K562 (cell line): ENCODE data around the gene MARCHF9. TPM values are rescaled to one million over a fixed set of nuclear protein-coding genes. Genes with fewer than 3 reads are reported as not detected.

ENCODE experiments used
- ADNP ChIP-seq: fragments of 200-800 bp; sonication (Bioruptor generic); IDR thresholded peaks from 2 replicates; pipeline ENCODE4 v1.6.1; 2016; ENCODE audit warnings: missing genetic modification characterization, missing compliant biosample characterization
- BACH1 ChIP-seq: fragments of 200-800 bp; sonication (Bioruptor generic); IDR thresholded peaks from 2 replicates; pipeline ENCODE4 v1.6.1; 2016; ENCODE audit warnings: missing genetic modification characterization, missing compliant biosample characterization
- BRF1 ChIP-seq: IDR thresholded peaks from 3 replicates; pipeline ENCODE4 v1.6.1; 2011; ENCODE audit warnings: borderline replicate concordance, mild to moderate bottlenecking; ENCODE audit not compliant: insufficient read length; ENCODE audit errors: extremely low read depth
- C11orf30 ChIP-seq: fragments of 450-650 bp; IDR thresholded peaks from 2 replicates; pipeline ENCODE4 v1.6.1; 2016; ENCODE audit warnings: low read depth, mild to moderate bottlenecking
- FOXP4 ChIP-seq: sonication (generic); formaldehyde crosslinking; IDR thresholded peaks from 2 replicates; pipeline ENCODE4 v1.8.0; 2022; ENCODE audit warnings: mild to moderate bottlenecking, missing genetic modification reagents, borderline replicate concordance
- GABPB2 ChIP-seq: fragments of 250-450 bp; sonication (Bioruptor Pico); conservative IDR thresholded peaks from 2 replicates; pipeline ENCODE4 v1.5.1; 2021; ENCODE audit warnings: mild to moderate bottlenecking
- HDAC3 ChIP-seq: fragments of 450-650 bp; IDR thresholded peaks from 2 replicates; pipeline ENCODE4 v1.6.1; 2018; ENCODE audit warnings: borderline replicate concordance, mild to moderate bottlenecking, moderate library complexity; ENCODE audit not compliant: partially characterized antibody
- KLF6 ChIP-seq: fragments of 250-450 bp; sonication (Bioruptor Pico); IDR thresholded peaks from 2 replicates; pipeline ENCODE4 v1.4.0; 2020; ENCODE audit warnings: mild to moderate bottlenecking, moderate library complexity, borderline replicate concordance
- MCM7 ChIP-seq, 2 experiments: fragments of 450-650 bp; IDR thresholded peaks; 2 replicates each; pipeline ENCODE4 v1.6.1; 2016 to 2018
- PRDM10 ChIP-seq: fragments of 450-650 bp; IDR thresholded peaks from 2 replicates; pipeline ENCODE4 v1.6.1; 2018; ENCODE audit not compliant: partially characterized antibody
- SAP30 ChIP-seq: fragments of 200-600 bp; sonication (generic); IDR thresholded peaks from 2 replicates; pipeline ENCODE4 v1.6.1; 2012; ENCODE audit warnings: borderline replicate concordance, low read depth, mild to moderate bottlenecking, moderate library complexity, low read length, control low read depth, inconsistent platforms; ENCODE audit not compliant: insufficient read depth, poor library complexity, severe bottlenecking
- TCF3 ChIP-seq: sonication (generic); formaldehyde crosslinking; IDR thresholded peaks from 2 replicates; pipeline ENCODE4 v1.4.0; 2020; ENCODE audit warnings: mild to moderate bottlenecking, missing genetic modification reagents
- YBX1 ChIP-seq: fragments of 450-650 bp; IDR thresholded peaks from 2 replicates; pipeline ENCODE4 v1.7.1; 2016; ENCODE audit warnings: mild to moderate bottlenecking
- ZNF121 ChIP-seq: sonication (generic); formaldehyde crosslinking; conservative IDR thresholded peaks from 2 replicates; pipeline ENCODE4 v1.8.0; 2022; ENCODE audit warnings: missing genetic modification reagents
- ZNF436 ChIP-seq: fragments of 250-450, 450-650 bp; sonication (Bioruptor Pico); formaldehyde crosslinking; IDR thresholded peaks from 2 replicates; pipeline ENCODE4 v1.7.0; 2020; ENCODE audit warnings: mild to moderate bottlenecking
- polyA plus RNA-seq, 8 experiments: library from polyadenylated mRNA; depleted of rRNA in 4 of 8; stranded (reverse) in 5 of 8; unstranded in 3 of 8; fragments of >200 nt; fragmentation: Nextera tagmentation in 2 of 8; fragmentation: Illumina TruSeq in 1 of 8; extraction: Ambion mirVana in 2 of 8; extraction: Trizol in 1 of 8; gene quantifications; 2 replicates each; pipeline versions ENCODE4 v1.2.1 to v1.2.3, GENCODE V29; 2011 to 2014; ENCODE audit warnings: inconsistent platforms in 1 of 8, missing spikeins in 1 of 8
- total RNA-seq, 7 experiments: library from RNA; depleted of rRNA in 6 of 7; stranded (reverse); fragments of >200 nt in 6 of 7; fragmentation: Illumina TruSeq in 2 of 7; extraction: Trizol in 2 of 7; gene quantifications; 2 replicates each; pipeline versions ENCODE4 v1.2.1 to v1.2.3, GENCODE V29; 2011 to 2021; ENCODE audit warnings: low replicate concordance in 1 of 7
- TF ChIP-seq, protein P1 (sequence below): fragments of 250-450 bp; sonication (Bioruptor Pico); IDR thresholded peaks from 2 replicates; pipeline ENCODE4 v1.4.0; 2020

The MARCHF9 gene
- total and polyA plus RNA-seq, 9 of the 15 experiments (the other 6 are each of a cell fraction or from before 2014, with no cell fraction given) = 0.80 to 12.4 (median 6.2) TPM

DNA sequence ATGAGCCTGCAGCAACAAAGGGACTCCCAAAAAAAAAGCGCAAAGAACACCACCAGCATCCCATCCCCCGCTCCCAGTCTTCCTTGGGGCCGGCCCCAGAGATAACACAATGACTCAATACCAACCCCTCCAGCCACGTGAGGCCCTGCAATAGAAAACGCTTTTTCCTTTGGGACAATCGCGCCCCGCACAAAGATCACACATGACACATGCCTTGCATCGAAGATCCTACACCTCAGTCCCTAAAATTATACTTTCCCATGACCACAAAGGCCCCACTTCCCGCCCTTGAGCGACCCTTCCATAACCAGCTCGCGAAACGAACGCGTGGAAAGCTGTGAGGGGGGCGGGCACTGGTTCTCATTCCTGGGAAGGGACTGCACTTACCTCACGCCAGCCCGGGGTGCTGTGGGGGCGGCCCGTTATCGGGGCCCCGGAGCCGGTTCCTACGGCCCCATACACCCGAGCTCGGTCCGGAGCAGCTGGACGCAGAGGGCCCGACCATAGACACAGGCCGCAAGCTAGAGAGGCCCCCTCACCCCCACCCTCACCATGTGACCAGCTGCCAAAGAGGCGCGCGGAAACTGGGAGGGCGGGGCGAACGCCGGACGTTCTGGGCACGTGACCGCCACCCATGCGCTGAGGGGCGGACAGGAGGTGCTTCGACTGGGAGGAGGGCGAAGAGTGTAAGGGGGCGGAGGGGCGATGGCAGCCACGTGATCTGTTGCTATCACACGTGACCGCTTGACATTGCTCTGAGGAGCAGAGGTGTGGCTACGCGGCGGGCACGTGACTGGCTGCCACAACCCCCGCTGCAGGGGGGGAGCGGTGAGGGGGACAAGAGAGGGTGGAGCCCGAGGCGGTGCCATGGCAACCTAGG, 2.9 kb upstream of the MARCHF9 start, which contains the start of gene CDK4 (continued):
- TF ChIP-seq, protein P1, sequence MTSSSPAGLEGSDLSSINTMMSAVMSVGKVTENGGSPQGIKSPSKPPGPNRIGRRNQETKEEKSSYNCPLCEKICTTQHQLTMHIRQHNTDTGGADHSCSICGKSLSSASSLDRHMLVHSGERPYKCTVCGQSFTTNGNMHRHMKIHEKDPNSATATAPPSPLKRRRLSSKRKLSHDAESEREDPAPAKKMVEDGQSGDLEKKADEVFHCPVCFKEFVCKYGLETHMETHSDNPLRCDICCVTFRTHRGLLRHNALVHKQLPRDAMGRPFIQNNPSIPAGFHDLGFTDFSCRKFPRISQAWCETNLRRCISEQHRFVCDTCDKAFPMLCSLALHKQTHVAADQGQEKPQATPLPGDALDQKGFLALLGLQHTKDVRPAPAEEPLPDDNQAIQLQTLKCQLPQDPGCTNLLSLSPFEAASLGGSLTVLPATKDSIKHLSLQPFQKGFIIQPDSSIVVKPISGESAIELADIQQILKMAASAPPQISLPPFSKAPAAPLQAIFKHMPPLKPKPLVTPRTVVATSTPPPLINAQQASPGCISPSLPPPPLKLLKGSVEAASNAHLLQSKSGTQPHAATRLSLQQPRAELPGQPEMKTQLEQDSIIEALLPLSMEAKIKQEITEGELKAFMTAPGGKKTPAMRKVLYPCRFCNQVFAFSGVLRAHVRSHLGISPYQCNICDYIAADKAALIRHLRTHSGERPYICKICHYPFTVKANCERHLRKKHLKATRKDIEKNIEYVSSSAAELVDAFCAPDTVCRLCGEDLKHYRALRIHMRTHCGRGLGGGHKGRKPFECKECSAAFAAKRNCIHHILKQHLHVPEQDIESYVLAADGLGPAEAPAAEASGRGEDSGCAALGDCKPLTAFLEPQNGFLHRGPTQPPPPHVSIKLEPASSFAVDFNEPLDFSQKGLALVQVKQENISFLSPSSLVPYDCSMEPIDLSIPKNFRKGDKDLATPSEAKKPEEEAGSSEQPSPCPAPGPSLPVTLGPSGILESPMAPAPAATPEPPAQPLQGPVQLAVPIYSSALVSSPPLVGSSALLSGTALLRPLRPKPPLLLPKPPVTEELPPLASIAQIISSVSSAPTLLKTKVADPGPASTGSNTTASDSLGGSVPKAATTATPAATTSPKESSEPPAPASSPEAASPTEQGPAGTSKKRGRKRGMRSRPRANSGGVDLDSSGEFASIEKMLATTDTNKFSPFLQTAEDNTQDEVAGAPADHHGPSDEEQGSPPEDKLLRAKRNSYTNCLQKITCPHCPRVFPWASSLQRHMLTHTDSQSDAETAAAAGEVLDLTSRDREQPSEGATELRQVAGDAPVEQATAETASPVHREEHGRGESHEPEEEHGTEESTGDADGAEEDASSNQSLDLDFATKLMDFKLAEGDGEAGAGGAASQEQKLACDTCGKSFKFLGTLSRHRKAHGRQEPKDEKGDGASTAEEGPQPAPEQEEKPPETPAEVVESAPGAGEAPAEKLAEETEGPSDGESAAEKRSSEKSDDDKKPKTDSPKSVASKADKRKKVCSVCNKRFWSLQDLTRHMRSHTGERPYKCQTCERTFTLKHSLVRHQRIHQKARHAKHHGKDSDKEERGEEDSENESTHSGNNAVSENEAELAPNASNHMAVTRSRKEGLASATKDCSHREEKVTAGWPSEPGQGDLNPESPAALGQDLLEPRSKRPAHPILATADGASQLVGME (CRISPR knock-in tag) = no peak
- peak; percentile 71 for TF ChIP-seq SAP30
- no peak for TF ChIP-seq GABPB2 (CRISPR knock-in tag)
- TF ChIP-seq YBX1 = no peak
- TF ChIP-seq HDAC3 = no peak
- TF ChIP-seq BRF1 = no peak
- no peak for TF ChIP-seq ZNF121
- TF ChIP-seq BACH1 (tag) = no peak
- TF ChIP-seq PRDM10 = peak; percentile 65
- TF ChIP-seq C11orf30 = peak; percentile 51
- no peak for TF ChIP-seq ZNF436 (CRISPR knock-in tag)
- no peak for TF ChIP-seq FOXP4
- no peak for TF ChIP-seq MCM7 (IDR thresholded peaks at IDR 0.05)
- no peak for TF ChIP-seq ADNP (tag)
- TF ChIP-seq KLF6 (CRISPR knock-in tag) = peak; percentile 21; the same call in 1 of the 2 replicates
- TF ChIP-seq TCF3 (CRISPR knock-in tag) = peak; percentile 39
